Mesenchymal stem cell (in vitro differentiated cells and primary cell): ENCODE results near the gene MGAT4A.

Experiments
- DNase-seq: peaks from one replicate; pipeline ENCODE4 v3.0.0-alpha.2; 2013
- H2AFZ ChIP-seq: one replicate; pipeline ENCODE4 v1.6.1; 2013; ENCODE audit warnings: low read depth, mild to moderate bottlenecking, control low read depth, inconsistent platforms, low read length, moderate library complexity
- H2AK5ac ChIP-seq: 2 replicates; pipeline ENCODE4 v1.6.1; 2013; ENCODE audit warnings: low read length, moderate library complexity, mild to moderate bottlenecking, inconsistent platforms; ENCODE audit not compliant: severe bottlenecking
- H2BK120ac ChIP-seq: one replicate; pipeline ENCODE4 v1.6.1; 2013; ENCODE audit warnings: low read depth, mild to moderate bottlenecking, inconsistent platforms, low read length, moderate library complexity
- H2BK12ac ChIP-seq, 2 experiments: one replicate each; pipeline ENCODE4 v1.6.1; 2013; ENCODE audit warnings: inconsistent platforms in 2 of 2, low read length in 2 of 2, mild to moderate bottlenecking in 2 of 2, moderate library complexity in 2 of 2, control low read depth in 1 of 2
- H2BK15ac ChIP-seq: one replicate; pipeline ENCODE4 v1.6.1; 2013; ENCODE audit warnings: mild to moderate bottlenecking, low read depth, inconsistent platforms; ENCODE audit not compliant: poor library complexity, severe bottlenecking
- H2BK5ac ChIP-seq: 2 replicates; pipeline ENCODE4 v1.6.1; 2013; ENCODE audit warnings: low read depth, mild to moderate bottlenecking, low read length, control low read depth, inconsistent platforms; ENCODE audit not compliant: poor library complexity, severe bottlenecking
- H3K14ac ChIP-seq, 2 experiments: one replicate each; pipeline ENCODE4 v1.6.1; 2013; ENCODE audit warnings: inconsistent platforms in 2 of 2, low read length in 2 of 2, control low read depth in 1 of 2, mild to moderate bottlenecking in 1 of 2, moderate library complexity in 1 of 2
- H3K18ac ChIP-seq, 2 experiments: one replicate each; pipeline ENCODE4 v1.6.1; 2013; ENCODE audit warnings: inconsistent platforms in 2 of 2, low read length in 2 of 2, control low read depth in 1 of 2, low read depth in 1 of 2, mild to moderate bottlenecking in 1 of 2
- H3K23ac ChIP-seq, 2 experiments: one replicate each; pipeline ENCODE4 v1.6.1; 2013; ENCODE audit warnings: inconsistent platforms in 2 of 2, low read length in 2 of 2, mild to moderate bottlenecking in 2 of 2, moderate library complexity in 2 of 2, control low read depth in 1 of 2
- H3K27ac ChIP-seq: 2 replicates; pipeline ENCODE4 v1.5.1; 2013; ENCODE audit warnings: mild to moderate bottlenecking, moderate library complexity, low read length, control low read depth, inconsistent platforms; ENCODE audit not compliant: poor library complexity, severe bottlenecking
- H3K27me3 ChIP-seq, 2 experiments: 2 replicates each; pipeline versions ENCODE4 v1.6.1 to v1.7.0; 2013; ENCODE audit warnings: low read length in 2 of 2, mild to moderate bottlenecking in 2 of 2, moderate library complexity in 2 of 2, control low read depth in 1 of 2, inconsistent platforms in 1 of 2; ENCODE audit not compliant: control insufficient read depth in 1 of 2, insufficient read depth in 1 of 2
- H3K36me3 ChIP-seq, 2 experiments: 2 replicates each; pipeline versions ENCODE4 v1.6.1 to v1.7.0; 2013; ENCODE audit warnings: low read length in 2 of 2, control low read depth in 1 of 2, inconsistent platforms in 1 of 2, low read depth in 1 of 2, mild to moderate bottlenecking in 1 of 2; ENCODE audit not compliant: insufficient read depth in 2 of 2, control insufficient read depth in 1 of 2
- H3K4ac ChIP-seq, 2 experiments: one replicate each; pipeline ENCODE4 v1.6.1; 2013; ENCODE audit warnings: inconsistent platforms in 2 of 2, low read length in 2 of 2, mild to moderate bottlenecking in 2 of 2, moderate library complexity in 2 of 2, control low read depth in 1 of 2, low read depth in 1 of 2
- H3K4me1 ChIP-seq: 2 replicates; pipeline ENCODE4 v1.6.1; 2013; ENCODE audit warnings: low read depth, low read length, control low read depth; ENCODE audit not compliant: control insufficient read depth, insufficient read depth
- H3K4me2 ChIP-seq: 2 replicates; pipeline ENCODE4 v1.6.1; 2013; ENCODE audit warnings: low read length, mild to moderate bottlenecking, inconsistent platforms; ENCODE audit not compliant: poor library complexity, severe bottlenecking
- H3K4me3 ChIP-seq, 2 experiments: 2 replicates each; pipeline versions ENCODE4 v1.5.1 to v1.7.0; 2013; ENCODE audit warnings: low read length in 2 of 2, mild to moderate bottlenecking in 2 of 2, control low read depth in 1 of 2, low read depth in 1 of 2; ENCODE audit not compliant: insufficient read depth in 1 of 2
- H3K79me1 ChIP-seq: replicated peaks from 2 replicates; pipeline ENCODE4 v1.6.1; 2013; ENCODE audit warnings: mild to moderate bottlenecking, control low read depth, low read length, inconsistent platforms; ENCODE audit not compliant: poor library complexity, severe bottlenecking
- H3K9ac ChIP-seq: 2 replicates; pipeline ENCODE4 v1.7.0; 2013; ENCODE audit warnings: mild to moderate bottlenecking, low read length, moderate library complexity
- H3K9me3 ChIP-seq: 2 replicates; pipeline ENCODE4 v1.7.0; 2013; ENCODE audit warnings: mild to moderate bottlenecking, low read length; ENCODE audit not compliant: control insufficient read depth
- H4K8ac ChIP-seq: one replicate; pipeline ENCODE4 v1.6.1; 2013; ENCODE audit warnings: inconsistent platforms, mild to moderate bottlenecking, low read length, moderate library complexity
- H4K91ac ChIP-seq: one replicate; pipeline ENCODE4 v1.6.1; 2013; ENCODE audit warnings: mild to moderate bottlenecking, low read length, inconsistent platforms
- whole genome bisulfite sequencing: methylation state at CpG from one replicate; pipeline ENCODE4 v1.1.7; 2013; ENCODE audit warnings: mixed read lengths; 5-methylcytosine and 5-hydroxymethylcytosine counted together

MGAT4A gene

GRCh38 chr2:98583816-98584618 is 146.9 kb downstream of the MGAT4A start:
- H2BK12ac ChIP-seq, result no peak overlapping the region
- H3K27ac ChIP-seq, result no peak overlapping the region
- no peak overlapping the region for H3K9ac ChIP-seq
- H3K79me1 ChIP-seq, result no peaks in the 10 kb centered on the region
- H4K91ac ChIP-seq, result no peak overlapping the region
- H3K4me1 ChIP-seq, result no peaks in the 10 kb centered on the region
- no peak overlapping the region for H2BK15ac ChIP-seq
- H2AK5ac ChIP-seq, result no peak overlapping the region
- H3K4ac ChIP-seq, result no peak overlapping the region
- H3K27me3 ChIP-seq, result no peaks in the 10 kb centered on the region
- peaks cover 23 to 26% of the 10 kb centered on the region in 2 experiments for H3K36me3 ChIP-seq
- H3K4me2 ChIP-seq, result no peak overlapping the region
- H2AFZ ChIP-seq, result no peak overlapping the region
- H3K14ac ChIP-seq, result no peak overlapping the region
- no peak overlapping the region for H4K8ac ChIP-seq
- H2BK5ac ChIP-seq, result no peak overlapping the region
- H3K18ac ChIP-seq, result no peak overlapping the region
- no peak for DNase-seq
- 90% methylated on average over 10 of the region's 10 CpGs for WGBS
- no peak overlapping the region for H2BK120ac ChIP-seq
- H3K23ac ChIP-seq, result no peak overlapping the region
- no peaks in the 10 kb centered on the region for H3K9me3 ChIP-seq
- no peak overlapping the region for H3K4me3 ChIP-seq

GRCh38 chr2:98583276-98583675 is 147.7 kb downstream of the MGAT4A start:
- H3K27ac ChIP-seq, result no peak overlapping the region
- H3K9ac ChIP-seq, result no peak overlapping the region
- no peak overlapping the region for H3K4me2 ChIP-seq
- H2BK15ac ChIP-seq, result no peak overlapping the region
- 100% methylated on average over 7 of the region's 7 CpGs for WGBS
- H3K4me1 ChIP-seq, result no peaks in the 10 kb centered on the region
- H4K91ac ChIP-seq, result no peak overlapping the region
- no peaks in the 10 kb centered on the region for H3K79me1 ChIP-seq
- no peak overlapping the region for H3K4ac ChIP-seq
- no peak overlapping the region for H2AFZ ChIP-seq
- no peak overlapping the region for H3K18ac ChIP-seq
- H4K8ac ChIP-seq, result no peak overlapping the region
- H3K23ac ChIP-seq, result no peak overlapping the region
- DNase-seq, result no peak
- no peak overlapping the region for H2BK12ac ChIP-seq
- H2BK120ac ChIP-seq, result no peak overlapping the region
- H3K9me3 ChIP-seq, result no peaks in the 10 kb centered on the region
- no peak overlapping the region for H2AK5ac ChIP-seq
- no peak overlapping the region for H3K14ac ChIP-seq
- no peaks in the 10 kb centered on the region for H3K27me3 ChIP-seq
- no peak overlapping the region for H2BK5ac ChIP-seq
- H3K36me3 ChIP-seq, result peaks cover 26 to 28% of the 10 kb centered on the region in 2 experiments
- H3K4me3 ChIP-seq, result no peak overlapping the region

- Histone ChIP-seq H3K4me3 (no peak overlapping the region), H3K9ac (no peak overlapping the region), H3K4me2 (no peak overlapping the region), H3K14ac (no peak overlapping the region), H3K27ac (no peak overlapping the region), H2AFZ (no peak overlapping the region), H4K8ac (no peak overlapping the region), H3K23ac (no peak overlapping the region), H3K36me3 (peaks cover 30 to 35% of the 10 kb centered on the region in 2 experiments), H2BK120ac (no peak overlapping the region), H3K79me1 (no peaks in the 10 kb centered on the region), H3K4ac (no peak overlapping the region), H2BK15ac (no peak overlapping the region), H3K18ac (no peak overlapping the region), H2BK12ac (no peak overlapping the region), H2AK5ac (no peak overlapping the region), H3K27me3 (no peaks in the 10 kb centered on the region), H2BK5ac (no peak overlapping the region), H4K91ac (no peak overlapping the region), H3K9me3 (no peaks in the 10 kb centered on the region), H3K4me1 (no peaks in the 10 kb centered on the region)
- no peak for DNase-seq
- WGBS, result 95% methylated on average over 9 of the region's 9 CpGs
These were observed 148.4 kb downstream of the MGAT4A start for GRCh38 chr2:98582523-98582922.

- no peak for DNase-seq
These were observed 150.2 kb downstream of the MGAT4A start for GRCh38 chr2:98580656-98581284.

More at GRCh38 chr2:98580656-98581284, 150.2 kb downstream of the MGAT4A start:
- H4K8ac ChIP-seq, result no peak overlapping the region
- H3K27ac ChIP-seq, result no peak overlapping the region
- H3K4me1 ChIP-seq, result no peaks in the 10 kb centered on the region
- H2BK15ac ChIP-seq, result no peak overlapping the region
- no peak overlapping the region for H3K4me3 ChIP-seq
- H3K18ac ChIP-seq, result no peak overlapping the region
- peaks cover 41% of the 10 kb centered on the region in 2 experiments for H3K36me3 ChIP-seq
- H3K9me3 ChIP-seq, result no peaks in the 10 kb centered on the region
- H3K4ac ChIP-seq, result no peak overlapping the region
- no peak overlapping the region for H2AFZ ChIP-seq
- no peak overlapping the region for H3K9ac ChIP-seq
- no peaks in the 10 kb centered on the region for H3K27me3 ChIP-seq
- WGBS, result 94% methylated on average over 9 of the region's 10 CpGs
- H2BK5ac ChIP-seq, result no peak overlapping the region
- H3K23ac ChIP-seq, result no peak overlapping the region
- no peak overlapping the region for H2BK120ac ChIP-seq
- no peak overlapping the region for H3K4me2 ChIP-seq
- no peak overlapping the region for H2BK12ac ChIP-seq
- H2AK5ac ChIP-seq, result no peak overlapping the region
- H4K91ac ChIP-seq, result no peak overlapping the region
- H3K79me1 ChIP-seq, result no peaks in the 10 kb centered on the region
- no peak overlapping the region for H3K14ac ChIP-seq
